Measurements from ENCODE around the gene RAB24.
"Not testable (repeated sequence)": the region's sequence is repeated elsewhere in the genome, so short reads cannot be mapped to it uniquely, and the experiment has no call there.

The RAB24 gene

GRCh38 chr5:177303121-177303924, at the start of gene RAB24, which contains the start of gene PRELID1:
TSS of gene RAB24 (minus strand) at chr5:177303719. CDS start at chr5:177303288, 431 bp downstream.
TSS of gene PRELID1 (plus strand) at chr5:177303799. CDS start at chr5:177303986, 187 bp downstream.
- peaks cover 31% of the 10 kb centered on the region for H3K36me3 ChIP-seq (ENCODE audit: control insufficient read depth, insufficient read depth, low read length)
- peaks cover 17% of the 10 kb centered on the region for H3K4me1 ChIP-seq (ENCODE audit: control insufficient read depth, insufficient read depth, low read length)
- H3K9ac ChIP-seq (ENCODE audit: low read depth, low read length) = peak within 1 kb of the TSS; percentile 89
- no peaks in the 10 kb centered on the region for H3K9me3 ChIP-seq (ENCODE audit: control insufficient read depth, insufficient read depth, low read length)
- no peaks in the 10 kb centered on the region for H3K27me3 ChIP-seq (ENCODE audit: control insufficient read depth, insufficient read depth, low read length)
- peak within 1 kb of the TSS; percentile 85 for H3K4me3 ChIP-seq (ENCODE audit: low read depth, low read length)

- Histone ChIP-seq H3K4me3 (ENCODE audit: low read depth, low read length) (no peak overlapping the region), H3K9ac (ENCODE audit: low read depth, low read length) (no peak overlapping the region), H3K4me1 (ENCODE audit: control insufficient read depth, insufficient read depth, low read length) (peaks cover 5% of the 10 kb centered on the region), H3K27me3 (ENCODE audit: control insufficient read depth, insufficient read depth, low read length) (peaks cover 5% of the 10 kb centered on the region), H3K36me3 (ENCODE audit: control insufficient read depth, insufficient read depth, low read length) (peaks cover 2% of the 10 kb centered on the region), H3K9me3 (ENCODE audit: control insufficient read depth, insufficient read depth, low read length) (no peaks in the 10 kb centered on the region)
These were observed 49.6 kb upstream of the RAB24 start for GRCh38 chr5:177353093-177353492.

- no peaks in the 10 kb centered on the region for H3K9me3 ChIP-seq (ENCODE audit: control insufficient read depth, insufficient read depth, low read length)
These were observed 48.1 kb upstream of the RAB24 start, which contains the start of gene LMAN2 for GRCh38 chr5:177351392-177352329. TSS of gene LMAN2 (minus strand) at chr5:177351668. CDS start at chr5:177351647, 21 bp downstream.

GRCh38 chr5:177350776-177351391, 47.4 kb upstream of the RAB24 start:
- H3K9ac ChIP-seq (ENCODE audit: low read depth, low read length) = peak overlapping the region; percentile 99
- peak overlapping the region; percentile 97 for H3K4me3 ChIP-seq (ENCODE audit: low read depth, low read length)
- H3K4me1 ChIP-seq (ENCODE audit: control insufficient read depth, insufficient read depth, low read length) = peaks cover 5% of the 10 kb centered on the region
- peaks cover 5% of the 10 kb centered on the region for H3K27me3 ChIP-seq (ENCODE audit: control insufficient read depth, insufficient read depth, low read length)
- peaks cover 2% of the 10 kb centered on the region for H3K36me3 ChIP-seq (ENCODE audit: control insufficient read depth, insufficient read depth, low read length)
- H3K9me3 ChIP-seq (ENCODE audit: control insufficient read depth, insufficient read depth, low read length) = no peaks in the 10 kb centered on the region

More at GRCh38 chr5:177351392-177352329, 48.1 kb upstream of the RAB24 start, which contains the start of gene LMAN2:
- peak within 1 kb of the TSS; percentile 99 for H3K9ac ChIP-seq (ENCODE audit: low read depth, low read length)
- H3K27me3 ChIP-seq (ENCODE audit: control insufficient read depth, insufficient read depth, low read length) = peaks cover 5% of the 10 kb centered on the region
- peaks cover 5% of the 10 kb centered on the region for H3K4me1 ChIP-seq (ENCODE audit: control insufficient read depth, insufficient read depth, low read length)
- peaks cover 2% of the 10 kb centered on the region for H3K36me3 ChIP-seq (ENCODE audit: control insufficient read depth, insufficient read depth, low read length)
- peak within 1 kb of the TSS; percentile 97 for H3K4me3 ChIP-seq (ENCODE audit: low read depth, low read length)

- peaks cover 2% of the 10 kb centered on the region for H3K36me3 ChIP-seq (ENCODE audit: control insufficient read depth, insufficient read depth, low read length)
- peaks cover 2% of the 10 kb centered on the region for H3K27me3 ChIP-seq (ENCODE audit: control insufficient read depth, insufficient read depth, low read length)
- H3K9me3 ChIP-seq (ENCODE audit: control insufficient read depth, insufficient read depth, low read length) = no peaks in the 10 kb centered on the region
- H3K4me3 ChIP-seq (ENCODE audit: low read depth, low read length) = no peak overlapping the region
- peaks cover 5% of the 10 kb centered on the region for H3K4me1 ChIP-seq (ENCODE audit: control insufficient read depth, insufficient read depth, low read length)
- H3K9ac ChIP-seq (ENCODE audit: low read depth, low read length) = no peak overlapping the region
These were observed 46.2 kb upstream of the RAB24 start for GRCh38 chr5:177349762-177350161.

- Histone ChIP-seq H3K4me3 (ENCODE audit: low read depth, low read length) (no peak overlapping the region), H3K4me1 (ENCODE audit: control insufficient read depth, insufficient read depth, low read length) (peaks cover 5% of the 10 kb centered on the region), H3K36me3 (ENCODE audit: control insufficient read depth, insufficient read depth, low read length) (peaks cover 2% of the 10 kb centered on the region), H3K9ac (ENCODE audit: low read depth, low read length) (no peak overlapping the region), H3K9me3 (ENCODE audit: control insufficient read depth, insufficient read depth, low read length) (no peaks in the 10 kb centered on the region), H3K27me3 (ENCODE audit: control insufficient read depth, insufficient read depth, low read length) (peaks cover 1% of the 10 kb centered on the region)
These were observed 45.8 kb upstream of the RAB24 start for GRCh38 chr5:177349362-177349647.

- Histone ChIP-seq H3K4me1 (ENCODE audit: control insufficient read depth, insufficient read depth, low read length) (peaks cover 5% of the 10 kb centered on the region), H3K4me3 (ENCODE audit: low read depth, low read length) (no peak overlapping the region), H3K9me3 (ENCODE audit: control insufficient read depth, insufficient read depth, low read length) (no peaks in the 10 kb centered on the region), H3K9ac (ENCODE audit: low read depth, low read length) (no peak overlapping the region), H3K27me3 (ENCODE audit: control insufficient read depth, insufficient read depth, low read length) (no peaks in the 10 kb centered on the region), H3K36me3 (ENCODE audit: control insufficient read depth, insufficient read depth, low read length) (peaks cover 2% of the 10 kb centered on the region)
These were observed 44.2 kb upstream of the RAB24 start for GRCh38 chr5:177347699-177348098.

- Histone ChIP-seq H3K36me3 (ENCODE audit: control insufficient read depth, insufficient read depth, low read length) (peaks cover 2% of the 10 kb centered on the region), H3K4me3 (ENCODE audit: low read depth, low read length) (no peak overlapping the region), H3K4me1 (ENCODE audit: control insufficient read depth, insufficient read depth, low read length) (peaks cover 5% of the 10 kb centered on the region), H3K27me3 (ENCODE audit: control insufficient read depth, insufficient read depth, low read length) (no peaks in the 10 kb centered on the region), H3K9ac (ENCODE audit: low read depth, low read length) (no peak overlapping the region), H3K9me3 (ENCODE audit: control insufficient read depth, insufficient read depth, low read length) (no peaks in the 10 kb centered on the region)
These were observed 43.3 kb upstream of the RAB24 start for GRCh38 chr5:177346820-177347219.

- Histone ChIP-seq H3K9me3 (ENCODE audit: control insufficient read depth, insufficient read depth, low read length) (no peaks in the 10 kb centered on the region), H3K27me3 (ENCODE audit: control insufficient read depth, insufficient read depth, low read length) (no peaks in the 10 kb centered on the region), H3K9ac (ENCODE audit: low read depth, low read length) (no peak overlapping the region), H3K4me3 (ENCODE audit: low read depth, low read length) (no peak overlapping the region), H3K36me3 (ENCODE audit: control insufficient read depth, insufficient read depth, low read length) (peaks cover 2% of the 10 kb centered on the region), H3K4me1 (ENCODE audit: control insufficient read depth, insufficient read depth, low read length) (no peaks in the 10 kb centered on the region)
These were observed 41.4 kb upstream of the RAB24 start for GRCh38 chr5:177344891-177345290.

- Histone ChIP-seq H3K36me3 (ENCODE audit: control insufficient read depth, insufficient read depth, low read length) (peaks cover 2% of the 10 kb centered on the region), H3K4me1 (ENCODE audit: control insufficient read depth, insufficient read depth, low read length) (no peaks in the 10 kb centered on the region), H3K4me3 (ENCODE audit: low read depth, low read length) (no peak overlapping the region), H3K27me3 (ENCODE audit: control insufficient read depth, insufficient read depth, low read length) (no peaks in the 10 kb centered on the region), H3K9me3 (ENCODE audit: control insufficient read depth, insufficient read depth, low read length) (no peaks in the 10 kb centered on the region), H3K9ac (ENCODE audit: low read depth, low read length) (no peak overlapping the region)
These were observed 40.3 kb upstream of the RAB24 start for GRCh38 chr5:177343777-177344176.

GRCh38 chr5:177343000-177343399, 39.5 kb upstream of the RAB24 start:
- not testable (repeated sequence) for H3K9ac ChIP-seq (ENCODE audit: low read depth, low read length); H3K27me3 ChIP-seq (ENCODE audit: control insufficient read depth, insufficient read depth, low read length); H3K4me1 ChIP-seq (ENCODE audit: control insufficient read depth, insufficient read depth, low read length); H3K9me3 ChIP-seq (ENCODE audit: control insufficient read depth, insufficient read depth, low read length); H3K36me3 ChIP-seq (ENCODE audit: control insufficient read depth, insufficient read depth, low read length); H3K4me3 ChIP-seq (ENCODE audit: low read depth, low read length)

All from iPS-15b (cell line).